8988T (cell line): ENCODE data around the gene LLGL2.
A peak's percentile ranks its signal among the peaks of the same experiment; 100 is the strongest.

Source experiments
- DNase-seq: peaks from one replicate; pipeline ENCODE4 v3.0.0; 2011

LLGL2 gene

GRCh38 chr17:75523647-75524046 is 1.9 kb upstream of the LLGL2 start:
- no peak for DNase-seq

- DNase-seq, result no peak
These were observed 1.1 kb upstream of the LLGL2 start for GRCh38 chr17:75524269-75524969.

- DNase-seq, result no peak
These were observed 483 bp downstream of the LLGL2 start for GRCh38 chr17:75525806-75526554.

- DNase-seq, result no peak
These were observed 1.2 kb downstream of the LLGL2 start for GRCh38 chr17:75526555-75527270.

GRCh38 chr17:75530837-75531720 is 5.6 kb downstream of the LLGL2 start:
- no peak for DNase-seq

- peak; percentile 68 for DNase-seq
These were observed 6.2 kb downstream of the LLGL2 start for GRCh38 chr17:75531721-75532072.

GRCh38 chr17:75535119-75535537 is 9.6 kb downstream of the LLGL2 start:
- DNase-seq, result no peak

GRCh38 chr17:75535871-75536270 is 10.4 kb downstream of the LLGL2 start:
- no peak for DNase-seq

- no peak for DNase-seq
These were observed 10.9 kb downstream of the LLGL2 start for GRCh38 chr17:75536366-75536765.

GRCh38 chr17:75539967-75540729 is 14.7 kb downstream of the LLGL2 start:
- no peak for DNase-seq

GRCh38 chr17:75540923-75541503 is 15.5 kb downstream of the LLGL2 start:
- DNase-seq, result no peak

GRCh38 chr17:75542229-75542628 is 16.7 kb downstream of the LLGL2 start:
- no peak for DNase-seq

- no peak for DNase-seq
These were observed 17.3 kb downstream of the LLGL2 start for GRCh38 chr17:75542728-75543336.

GRCh38 chr17:75544250-75544649 is 18.8 kb downstream of the LLGL2 start:
- DNase-seq, result no peak

- no peak for DNase-seq
These were observed 20.7 kb downstream of the LLGL2 start for GRCh38 chr17:75546181-75546580.

- DNase-seq, result no peak
These were observed 21.6 kb downstream of the LLGL2 start for GRCh38 chr17:75547091-75547490.

- no peak for DNase-seq
These were observed 23.3 kb downstream of the LLGL2 start for GRCh38 chr17:75548813-75549212.

- no peak for DNase-seq
These were observed 24.0 kb downstream of the LLGL2 start for GRCh38 chr17:75549246-75550138.

- DNase-seq, result no peak
These were observed 24.6 kb downstream of the LLGL2 start for GRCh38 chr17:75550139-75550465.

- DNase-seq, result no peak
These were observed 25.8 kb downstream of the LLGL2 start for GRCh38 chr17:75551266-75551665.
